Measurements from ENCODE around the gene EFNB2. TPM values are rescaled to one million over a fixed set of nuclear protein-coding genes. Genes with fewer than 3 reads are reported as not detected.

Gene EFNB2
- total RNA-seq, 1 donor from 2014 or later, result 197 TPM

GRCh38 chr13:106471957-106472543 lies 63.4 kb downstream of the EFNB2 start:
- peaks cover 5% of the 10 kb centered on the region for H3K27me3 Mint-ChIP-seq (ENCODE audit: low read depth)
- peak overlapping the region; percentile 50 for H3K4me3 Mint-ChIP-seq
- no peak for TF ChIP-seq CTCF (IDR thresholded peaks at IDR 0.05; ENCODE audit: unreplicated experiment)

GRCh38 chr13:106470576-106470975 lies 64.9 kb downstream of the EFNB2 start:
- H3K4me3 Mint-ChIP-seq, result no peak overlapping the region
- H3K36me3 Mint-ChIP-seq, result peaks cover 4% of the 10 kb centered on the region
- H3K27me3 Mint-ChIP-seq (ENCODE audit: low read depth), result peaks cover 5% of the 10 kb centered on the region
- H3K4me1 Mint-ChIP-seq, result peaks cover 36% of the 10 kb centered on the region
- peaks cover 6% of the 10 kb centered on the region for H3K9me3 Mint-ChIP-seq
- H3K27ac Mint-ChIP-seq, result no peak overlapping the region
- no peak for TF ChIP-seq CTCF (IDR thresholded peaks at IDR 0.05; ENCODE audit: unreplicated experiment)
- DNase-seq (ENCODE audit: low spot score in 2 of 2, unreplicated experiment in 2 of 2), result no peak

More at GRCh38 chr13:106471957-106472543, 63.4 kb downstream of the EFNB2 start:
- H3K27ac Mint-ChIP-seq, result peak overlapping the region; percentile 4
- DNase-seq (ENCODE audit: low spot score in 2 of 2, unreplicated experiment in 2 of 2), result peak in 1 of 2 experiments; percentile 46
- no peaks in the 10 kb centered on the region for H3K36me3 Mint-ChIP-seq
- peaks cover 38% of the 10 kb centered on the region for H3K4me1 Mint-ChIP-seq
- no peaks in the 10 kb centered on the region for H3K9me3 Mint-ChIP-seq

- Mint-ChIP-seq H3K4me1 (peaks cover 36% of the 10 kb centered on the region), H3K27me3 (ENCODE audit: low read depth) (peaks cover 5% of the 10 kb centered on the region), H3K36me3 (peaks cover 4% of the 10 kb centered on the region), H3K4me3 (no peak overlapping the region), H3K9me3 (peaks cover 6% of the 10 kb centered on the region), H3K27ac (no peak overlapping the region)
- no peak for DNase-seq (ENCODE audit: low spot score in 2 of 2, unreplicated experiment in 2 of 2)
- no peak for TF ChIP-seq CTCF (IDR thresholded peaks at IDR 0.05; ENCODE audit: unreplicated experiment)
Measured at GRCh38 chr13:106468744-106469590, 66.5 kb downstream of the EFNB2 start.

- H3K36me3 Mint-ChIP-seq, result peaks cover 4% of the 10 kb centered on the region
- H3K27me3 Mint-ChIP-seq (ENCODE audit: low read depth), result peaks cover 5% of the 10 kb centered on the region
- H3K4me3 Mint-ChIP-seq, result no peak overlapping the region
- peaks cover 6% of the 10 kb centered on the region for H3K9me3 Mint-ChIP-seq
- no peak overlapping the region for H3K27ac Mint-ChIP-seq
- DNase-seq (ENCODE audit: low spot score in 2 of 2, unreplicated experiment in 2 of 2), result no peak
- no peak for TF ChIP-seq CTCF (IDR thresholded peaks at IDR 0.05; ENCODE audit: unreplicated experiment)
- peaks cover 34% of the 10 kb centered on the region for H3K4me1 Mint-ChIP-seq
Measured at GRCh38 chr13:106468207-106468606, 67.3 kb downstream of the EFNB2 start.

- H3K36me3 Mint-ChIP-seq, result peaks cover 4% of the 10 kb centered on the region
- peaks cover 6% of the 10 kb centered on the region for H3K9me3 Mint-ChIP-seq
- H3K27ac Mint-ChIP-seq, result no peak overlapping the region
- DNase-seq (ENCODE audit: low spot score in 2 of 2, unreplicated experiment in 2 of 2), result no peak
- H3K27me3 Mint-ChIP-seq (ENCODE audit: low read depth), result peaks cover 5% of the 10 kb centered on the region
- TF ChIP-seq CTCF (IDR thresholded peaks at IDR 0.05; ENCODE audit: unreplicated experiment), result no peak
- peaks cover 28% of the 10 kb centered on the region for H3K4me1 Mint-ChIP-seq
- no peak overlapping the region for H3K4me3 Mint-ChIP-seq
Measured at GRCh38 chr13:106467427-106468122, 67.9 kb downstream of the EFNB2 start.

Data from mesothelial cell of epicardium (in vitro differentiated cells).